ENCODE data around the gene TRAF7. TPM values are rescaled to one million over a fixed set of nuclear protein-coding genes. Genes with fewer than 3 reads are reported as not detected.
A peak's percentile ranks its signal among the peaks of the same experiment; 100 is the strongest.

Gene TRAF7
- total RNA-seq, 1 experiment from 2014 or later = 59.3 TPM

DNA sequence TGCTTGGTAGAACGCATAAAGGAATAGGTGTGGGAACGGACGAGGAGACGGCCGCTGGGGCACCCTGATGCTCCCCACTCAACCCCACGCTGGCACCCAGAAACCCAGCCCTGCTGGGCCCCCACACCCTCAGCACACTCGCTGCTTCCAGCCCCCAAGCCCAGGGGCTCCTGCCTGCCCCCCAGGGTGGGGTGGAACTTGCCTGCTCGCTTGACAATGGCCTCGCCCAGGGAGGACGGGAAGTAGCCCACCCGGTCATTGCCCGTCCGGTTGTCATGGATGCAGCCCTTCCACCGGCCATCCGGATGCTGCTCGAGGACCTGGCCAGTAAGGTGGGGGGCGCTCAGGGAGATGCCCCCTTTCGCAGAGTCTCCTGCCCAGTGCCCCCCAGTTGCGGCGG, 30.9 kb downstream of the TRAF7 start:
- in situ Hi-C loops (cut with HindIII; ENCODE audit: low pct_unique_long_range_greater_than_20kb, low sequenced_read_pairs) = no loop called here
- DNase-seq (ENCODE audit: low read depth, low spot score) = no peak

DNA sequence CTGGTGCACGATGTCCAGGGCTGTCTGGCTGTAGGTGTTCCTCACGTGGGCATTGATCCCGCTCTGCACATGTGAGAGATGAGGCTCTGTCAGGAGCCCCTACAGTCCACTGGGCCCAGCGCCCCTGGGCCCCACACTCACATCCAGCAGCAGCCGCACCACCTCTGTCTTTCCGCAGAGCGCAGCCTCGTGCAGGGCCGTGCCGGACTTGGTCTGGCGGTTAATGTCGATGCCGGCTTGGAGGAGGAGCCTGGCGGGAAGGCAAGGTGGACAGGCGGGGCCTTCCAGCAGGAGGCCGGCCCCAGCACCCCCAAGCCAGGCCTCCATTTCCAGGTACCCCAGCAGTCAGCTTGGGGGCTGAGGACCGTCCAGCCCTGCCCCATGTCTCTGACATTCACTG, 31.6 kb downstream of the TRAF7 start:
- in situ Hi-C loops (cut with HindIII; ENCODE audit: low pct_unique_long_range_greater_than_20kb, low sequenced_read_pairs) = no loop called here
- no peak for DNase-seq (ENCODE audit: low read depth, low spot score)

DNA sequence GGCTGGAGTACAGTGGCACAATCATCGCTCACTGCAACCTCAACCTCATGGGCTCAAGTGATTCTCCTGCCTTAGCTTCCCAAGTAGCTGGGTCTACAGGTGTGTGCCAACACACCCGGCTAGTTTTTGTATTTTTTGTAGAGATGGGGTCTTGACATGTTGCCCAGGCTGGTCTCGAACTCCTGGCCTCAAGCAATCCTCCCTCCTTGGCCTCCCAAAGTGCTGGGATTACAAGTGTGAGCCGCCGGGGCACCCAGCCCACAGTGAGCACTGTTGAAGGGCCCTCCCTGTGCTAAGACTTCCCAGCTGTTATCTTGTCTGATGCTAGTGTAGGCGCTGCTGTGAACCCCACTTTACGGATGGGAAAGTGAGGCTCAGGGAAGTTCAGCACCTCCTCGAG, 32.8 kb downstream of the TRAF7 start:
- in situ Hi-C loops (cut with HindIII; ENCODE audit: low pct_unique_long_range_greater_than_20kb, low sequenced_read_pairs) = no loop called here
- DNase-seq (ENCODE audit: low read depth, low spot score) = no peak

- no peak for DNase-seq (ENCODE audit: low read depth, low spot score)
- in situ Hi-C loops (cut with HindIII; ENCODE audit: low pct_unique_long_range_greater_than_20kb, low sequenced_read_pairs) = no loop called here
Observed at GRCh38 chr16:2189252-2189893, 33.8 kb downstream of the TRAF7 start.

DNA sequence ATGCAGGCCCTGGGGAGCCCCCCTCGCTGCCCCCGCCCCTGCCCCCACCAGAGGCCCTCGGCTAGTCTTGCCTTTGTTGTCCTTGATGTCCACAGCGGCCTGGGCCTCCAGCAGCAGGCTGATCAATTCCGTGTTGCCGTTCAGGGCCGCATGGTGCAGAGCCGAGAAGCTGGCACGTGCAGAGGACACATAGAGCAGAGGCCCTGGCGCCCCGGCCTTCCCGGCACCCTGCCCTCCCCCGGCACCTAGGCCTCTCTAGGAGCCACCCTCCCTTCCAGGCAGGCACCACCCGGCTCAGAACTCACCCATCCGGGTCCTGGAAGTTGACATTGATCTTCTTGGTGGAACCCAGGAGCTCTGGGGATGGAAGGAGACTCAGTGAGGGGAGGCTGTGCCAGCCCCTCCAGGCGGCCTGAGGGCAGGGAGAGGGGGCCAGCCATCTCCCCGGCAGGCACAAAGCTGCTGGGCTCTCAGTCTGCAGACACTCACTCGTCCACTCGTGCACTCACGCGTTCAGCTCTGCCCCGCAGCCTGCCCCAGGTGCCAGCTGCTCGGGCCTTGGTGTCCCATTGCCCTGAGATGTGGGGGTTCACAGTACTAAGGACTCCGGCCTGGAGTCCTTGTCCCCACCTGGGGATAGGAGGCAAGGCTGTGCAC, 34.5 kb downstream of the TRAF7 start:
- in situ Hi-C loops (cut with HindIII; ENCODE audit: low pct_unique_long_range_greater_than_20kb, low sequenced_read_pairs) = no loop called here
- no peak for DNase-seq (ENCODE audit: low read depth, low spot score)

DNA sequence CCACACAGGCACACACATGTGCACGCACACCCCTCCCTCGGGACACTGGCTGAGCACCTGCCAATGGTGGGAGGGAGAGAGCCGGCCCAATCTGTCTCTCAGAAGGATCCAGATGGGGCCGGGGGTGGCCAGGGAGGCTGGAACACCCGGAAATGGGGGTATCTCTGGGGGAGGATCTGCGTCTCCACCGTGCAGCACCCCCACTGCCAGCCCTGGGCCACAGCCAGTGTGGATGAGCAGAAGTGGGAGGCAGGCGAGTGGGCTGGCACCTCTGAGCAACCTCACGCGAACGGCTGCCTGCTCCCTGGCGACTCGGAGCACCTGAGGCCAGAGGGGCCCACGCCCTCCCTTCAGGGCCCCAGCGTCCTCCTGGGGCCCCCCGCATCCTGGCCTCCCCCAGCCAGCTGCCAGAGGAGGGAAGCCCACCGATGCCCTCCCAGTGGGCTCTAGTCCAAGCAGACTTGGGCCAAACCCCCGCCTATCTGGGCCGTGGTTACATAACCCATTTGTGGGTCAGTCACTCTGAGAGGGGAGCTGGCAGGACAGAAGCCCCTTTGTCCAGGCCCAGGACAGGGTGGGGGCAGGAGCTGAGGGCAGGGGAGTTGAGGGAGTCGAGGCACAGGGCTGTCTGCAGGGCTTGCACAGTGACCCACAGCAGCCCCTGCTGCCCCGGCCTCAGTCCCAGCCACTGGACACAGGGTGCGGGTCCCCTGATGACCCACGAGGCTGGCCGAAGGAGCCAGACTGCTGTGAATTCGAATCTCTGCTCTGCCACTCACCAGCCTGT, 35.3 kb downstream of the TRAF7 start:
- DNase-seq (ENCODE audit: low read depth, low spot score) = no peak
- in situ Hi-C loops (cut with HindIII; ENCODE audit: low pct_unique_long_range_greater_than_20kb, low sequenced_read_pairs) = no loop called here

GRCh38 chr16:2191446-2191706, 35.8 kb downstream of the TRAF7 start:
- in situ Hi-C loops (cut with HindIII; ENCODE audit: low pct_unique_long_range_greater_than_20kb, low sequenced_read_pairs) = no loop called here
- no peak for DNase-seq (ENCODE audit: low read depth, low spot score)

DNA sequence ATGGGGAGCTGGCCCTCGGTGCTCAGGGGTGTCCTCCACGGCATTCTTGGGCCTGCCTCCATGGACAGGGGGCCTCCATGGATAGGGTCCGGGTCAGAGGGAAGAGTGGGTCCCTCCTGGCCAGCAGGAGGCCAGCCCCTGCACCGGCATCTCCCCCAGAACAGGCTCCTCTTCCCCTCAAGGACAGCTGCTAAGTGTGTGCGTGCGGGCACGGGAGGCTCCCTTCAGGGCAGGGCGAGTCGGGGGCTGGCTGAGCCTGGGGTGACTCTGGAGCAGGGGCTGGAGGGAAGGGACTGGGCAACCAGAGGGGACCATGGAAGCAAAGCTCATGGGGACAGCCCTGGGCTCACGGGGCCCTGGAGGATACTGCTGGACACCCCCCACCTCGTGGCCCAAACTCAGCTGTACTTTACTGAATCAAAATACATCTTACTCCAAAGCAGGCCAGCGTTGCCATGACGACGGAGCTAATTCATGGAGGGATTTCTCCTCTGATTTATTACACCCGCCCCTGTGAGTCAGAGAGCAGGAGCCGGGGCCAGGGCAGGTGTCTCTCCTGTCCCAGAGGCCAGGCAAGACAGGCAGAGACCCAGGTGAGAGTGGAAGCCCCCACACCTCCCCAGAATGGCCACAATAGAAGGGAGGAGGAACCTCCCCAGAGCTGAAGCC, 38.7 kb downstream of the TRAF7 start:
- in situ Hi-C loops (cut with HindIII; ENCODE audit: low pct_unique_long_range_greater_than_20kb, low sequenced_read_pairs) = no loop called here
- DNase-seq (ENCODE audit: low read depth, low spot score) = peak; percentile 23

DNA sequence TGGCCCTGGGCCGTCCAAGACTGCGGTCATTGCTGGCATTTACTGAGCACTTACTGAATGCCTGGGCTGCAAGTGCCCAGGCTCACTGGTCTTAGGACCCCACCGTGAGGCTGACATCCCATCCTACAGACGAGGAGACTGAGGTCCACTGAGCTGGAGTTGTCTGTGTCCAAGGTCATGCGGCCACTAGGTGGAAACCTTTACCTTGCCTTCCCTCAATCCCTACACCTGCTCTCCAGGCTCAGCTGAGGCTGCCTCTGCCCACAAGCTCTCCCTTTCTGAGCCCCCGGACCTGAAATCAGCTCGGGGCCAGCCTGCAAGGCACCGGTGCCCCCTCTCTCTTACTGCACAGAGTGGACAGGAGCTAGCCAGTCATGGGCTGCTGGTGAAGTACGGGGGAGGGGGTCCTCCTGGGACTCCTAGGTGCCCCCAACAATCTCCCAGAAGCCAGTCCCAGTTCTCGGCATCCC, 39.3 kb downstream of the TRAF7 start:
- peak; percentile 63 for DNase-seq (ENCODE audit: low read depth, low spot score)
- in situ Hi-C loops (cut with HindIII; ENCODE audit: low pct_unique_long_range_greater_than_20kb, low sequenced_read_pairs) = no loop called here

DNA sequence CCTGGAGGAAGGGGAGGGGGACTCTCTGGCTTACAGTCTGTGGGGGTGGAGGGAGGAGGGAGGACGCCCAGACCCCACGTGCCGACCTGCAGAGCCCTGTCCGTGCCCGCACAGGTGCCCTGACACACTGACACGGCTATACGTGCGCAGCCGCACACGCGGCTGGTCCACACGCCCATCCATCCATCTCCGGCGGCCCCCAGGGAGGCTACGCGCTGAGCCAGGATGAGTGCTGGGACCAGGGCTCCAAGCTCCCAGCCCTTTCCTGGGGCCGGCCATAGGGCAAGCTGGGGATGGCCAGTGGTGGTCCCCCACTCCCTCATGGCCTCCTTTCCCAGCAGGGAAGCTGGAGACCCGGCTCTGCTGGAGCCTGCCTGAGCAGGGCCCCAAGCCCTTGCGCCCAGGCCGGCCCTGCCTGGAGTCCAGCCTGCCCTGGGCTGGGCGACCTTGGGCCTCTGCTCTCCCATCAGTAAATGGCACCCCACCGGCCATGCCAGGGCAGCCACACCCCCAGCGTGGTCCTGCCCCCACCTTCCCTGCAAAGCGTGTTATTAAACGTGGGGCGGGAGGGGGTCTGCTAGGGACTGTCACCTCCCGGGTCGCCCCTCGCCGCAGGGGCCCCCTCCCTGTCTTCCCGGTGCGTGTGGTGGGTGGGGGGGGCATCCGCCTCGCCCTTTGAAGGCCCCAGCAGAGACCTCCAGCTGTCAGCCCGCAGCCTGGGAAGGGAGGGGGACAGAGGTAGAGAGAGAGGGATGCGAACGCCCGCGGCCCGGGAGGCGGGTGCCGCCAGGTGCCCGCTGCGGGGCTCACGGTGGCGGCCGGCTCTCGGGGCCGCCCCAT, 40.0 kb downstream of the TRAF7 start:
- in situ Hi-C loops (cut with HindIII; ENCODE audit: low pct_unique_long_range_greater_than_20kb, low sequenced_read_pairs) = no loop called here

DNA sequence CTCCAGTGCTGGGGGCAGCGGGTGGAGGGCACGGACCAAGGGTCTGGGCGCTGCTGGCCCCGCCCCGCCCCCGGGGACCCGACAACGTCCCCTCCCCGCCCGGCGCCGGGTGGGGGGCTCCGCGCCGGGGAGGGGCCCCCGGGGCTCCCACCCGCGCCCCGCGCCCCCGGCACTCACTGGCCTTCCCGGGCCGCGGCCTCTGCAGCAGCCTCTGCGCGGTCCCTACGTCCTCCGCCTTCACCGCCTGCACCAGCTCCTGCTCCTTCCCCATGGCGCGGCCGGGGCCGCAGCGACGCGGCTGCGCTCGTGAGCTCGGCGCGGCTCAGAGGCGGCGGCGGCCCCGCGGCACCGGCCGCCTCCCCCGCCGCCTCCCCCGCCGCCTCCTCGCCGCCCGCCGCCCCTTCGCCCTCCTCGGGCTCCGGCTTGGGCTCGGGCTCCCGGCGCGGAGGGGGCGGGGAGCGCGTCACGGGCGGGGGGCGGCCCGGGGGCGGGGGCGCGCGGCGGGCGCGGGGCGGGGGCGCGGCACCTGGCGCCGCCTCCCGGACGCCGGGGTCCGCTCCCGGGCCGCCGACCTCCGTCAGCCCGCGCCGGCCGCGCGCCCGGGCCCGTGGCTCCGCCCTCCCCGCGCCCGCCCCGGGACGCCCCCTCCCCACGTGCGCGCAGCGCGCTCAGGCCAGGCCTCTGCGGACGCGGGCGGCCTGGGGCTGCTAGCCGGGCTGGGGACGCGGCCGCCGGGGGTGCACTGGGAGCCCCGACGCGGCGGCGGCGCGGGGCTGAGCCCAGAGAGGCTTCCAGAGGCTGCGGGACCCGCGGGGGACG, 40.8 kb downstream of the TRAF7 start, which contains the start of gene CASKIN1:
Gene CASKIN1, minus strand, starts transcription at position 444 of the 819 bp plus-strand sequence. Its CDS starts 173 bp downstream, at position 271.
- no peak for DNase-seq (ENCODE audit: low read depth, low spot score)
- in situ Hi-C loops (cut with HindIII; ENCODE audit: low pct_unique_long_range_greater_than_20kb, low sequenced_read_pairs) = no loop called here

More for the DNA sequence above, 40.0 kb downstream of the TRAF7 start:
- no peak for DNase-seq (ENCODE audit: low read depth, low spot score)

DNA sequence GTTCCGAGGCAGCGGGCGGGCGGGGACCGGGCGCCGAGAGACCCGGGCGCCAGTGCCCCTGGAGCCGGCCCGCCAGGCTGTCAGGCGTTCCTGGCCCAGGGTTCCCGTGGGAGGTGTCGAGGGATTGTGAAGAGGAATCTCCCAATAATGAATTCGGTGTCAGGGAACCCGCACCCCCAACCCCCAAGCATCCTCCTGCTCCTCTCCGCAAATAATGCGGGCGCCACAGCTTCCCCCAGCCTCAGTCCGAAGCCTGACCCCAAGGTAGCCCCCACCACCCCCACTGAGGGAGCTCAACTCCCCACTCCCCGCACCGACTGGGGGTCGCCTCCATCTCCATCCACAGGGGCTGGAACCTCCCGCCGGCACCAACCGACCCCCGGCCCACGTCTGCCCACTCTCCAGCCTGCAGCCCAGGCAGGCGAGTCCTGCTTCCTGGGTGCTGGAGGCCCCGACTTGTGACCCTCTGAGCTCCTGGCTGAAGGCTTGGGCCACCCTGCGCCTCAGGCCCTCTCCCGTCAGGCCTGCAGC, 41.5 kb downstream of the TRAF7 start:
- DNase-seq (ENCODE audit: low read depth, low spot score) = no peak
- in situ Hi-C loops (cut with HindIII; ENCODE audit: low pct_unique_long_range_greater_than_20kb, low sequenced_read_pairs) = no loop called here

DNA sequence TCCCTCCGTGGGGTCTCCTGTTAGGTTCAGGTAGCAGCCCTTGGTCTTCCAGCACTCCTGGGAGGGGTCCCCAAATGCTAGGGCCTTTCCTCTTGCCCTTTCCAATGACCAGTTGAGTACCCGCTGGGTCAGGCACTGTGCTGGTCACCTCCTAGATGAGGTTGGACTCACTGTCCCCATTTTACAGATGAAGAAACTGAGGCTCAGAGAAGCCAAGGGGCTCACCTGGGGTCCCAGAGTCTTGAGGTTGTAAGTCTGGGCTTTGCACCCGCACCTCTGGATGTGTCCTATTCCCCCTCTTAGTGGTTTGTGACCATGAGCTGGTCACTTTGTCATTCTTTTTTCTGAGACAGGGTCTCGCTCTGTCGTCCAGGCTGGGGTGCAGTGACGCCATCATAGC, 42.2 kb downstream of the TRAF7 start:
- in situ Hi-C loops (cut with HindIII; ENCODE audit: low pct_unique_long_range_greater_than_20kb, low sequenced_read_pairs) = no loop called here
- DNase-seq (ENCODE audit: low read depth, low spot score) = no peak

GRCh38 chr16:2198283-2198682, 42.7 kb downstream of the TRAF7 start:
- DNase-seq (ENCODE audit: low read depth, low spot score) = no peak
- in situ Hi-C loops (cut with HindIII; ENCODE audit: low pct_unique_long_range_greater_than_20kb, low sequenced_read_pairs) = no loop called here

- in situ Hi-C loops (cut with HindIII; ENCODE audit: low pct_unique_long_range_greater_than_20kb, low sequenced_read_pairs) = no loop called here
Observed at GRCh38 chr16:2199095-2199494, 43.5 kb downstream of the TRAF7 start.

DNA sequence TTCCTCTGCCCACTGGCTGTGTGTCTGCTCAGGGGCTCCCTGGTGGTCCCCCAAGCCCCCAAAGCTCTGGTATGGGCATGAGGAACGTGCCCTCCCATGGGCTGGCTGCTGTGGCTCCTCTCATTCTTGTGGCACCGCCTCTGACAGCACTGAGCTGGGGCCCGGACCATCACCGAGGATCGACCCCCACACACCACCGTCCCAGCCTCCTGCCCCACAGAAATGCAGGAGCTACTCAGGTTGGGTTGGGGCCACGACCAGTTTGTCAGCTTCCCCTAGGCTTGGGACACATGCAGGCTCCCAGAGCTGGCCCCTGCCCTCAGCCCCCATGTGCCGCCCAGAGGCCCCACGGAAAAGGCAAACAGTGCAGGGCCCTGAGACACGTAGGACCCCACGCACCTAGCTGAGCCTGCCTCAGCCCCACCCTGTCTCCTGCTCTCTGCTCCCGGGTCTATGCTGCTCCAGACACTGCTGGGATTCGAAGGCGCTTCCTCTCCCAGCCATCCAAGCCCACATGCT, 44.1 kb downstream of the TRAF7 start:
- in situ Hi-C loops (cut with HindIII; ENCODE audit: low pct_unique_long_range_greater_than_20kb, low sequenced_read_pairs) = no loop called here
- no peak for DNase-seq (ENCODE audit: low read depth, low spot score)

More at GRCh38 chr16:2199095-2199494, 43.5 kb downstream of the TRAF7 start:
- no peak for DNase-seq (ENCODE audit: low read depth, low spot score)

Data from SK-MEL-5 (cell line).